GM10266 (cell line): Measurements from ENCODE around the gene FGF22.
A peak's percentile ranks its signal among the peaks of the same experiment; 100 is the strongest.

Experiments used
- DNase-seq: peaks from one replicate; pipeline ENCODE4 v3.0.0; 2012; ENCODE audit errors: extremely low spot score
- TF ChIP-seq, protein P1 (sequence below): IDR thresholded peaks from 2 replicates; pipeline ENCODE4 v1.5.1; 2012; ENCODE audit warnings: mild to moderate bottlenecking, low read depth; ENCODE audit not compliant: control insufficient read depth, insufficient read depth; ENCODE audit errors: missing control alignments

The FGF22 gene

DNA sequence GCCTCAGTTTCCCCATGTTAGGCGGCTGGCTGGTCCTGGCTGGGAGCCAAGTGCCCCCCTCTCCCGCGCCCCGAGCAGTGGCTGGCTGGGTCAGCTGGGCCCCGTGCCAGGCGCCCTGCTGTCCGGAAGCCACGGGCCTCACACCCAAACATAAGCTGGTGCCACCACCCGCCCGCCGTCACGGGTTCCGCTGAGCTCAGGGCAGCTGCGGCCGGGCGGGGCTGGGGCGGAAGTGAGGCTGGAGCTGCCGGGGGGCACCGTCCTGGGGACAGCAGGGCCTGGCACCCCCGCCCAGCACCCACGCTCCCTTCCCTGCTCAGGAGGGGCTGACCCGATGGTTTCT lies 30.7 kb upstream of the FGF22 start:
- DNase-seq = no peak
- TF ChIP-seq, protein P1, sequence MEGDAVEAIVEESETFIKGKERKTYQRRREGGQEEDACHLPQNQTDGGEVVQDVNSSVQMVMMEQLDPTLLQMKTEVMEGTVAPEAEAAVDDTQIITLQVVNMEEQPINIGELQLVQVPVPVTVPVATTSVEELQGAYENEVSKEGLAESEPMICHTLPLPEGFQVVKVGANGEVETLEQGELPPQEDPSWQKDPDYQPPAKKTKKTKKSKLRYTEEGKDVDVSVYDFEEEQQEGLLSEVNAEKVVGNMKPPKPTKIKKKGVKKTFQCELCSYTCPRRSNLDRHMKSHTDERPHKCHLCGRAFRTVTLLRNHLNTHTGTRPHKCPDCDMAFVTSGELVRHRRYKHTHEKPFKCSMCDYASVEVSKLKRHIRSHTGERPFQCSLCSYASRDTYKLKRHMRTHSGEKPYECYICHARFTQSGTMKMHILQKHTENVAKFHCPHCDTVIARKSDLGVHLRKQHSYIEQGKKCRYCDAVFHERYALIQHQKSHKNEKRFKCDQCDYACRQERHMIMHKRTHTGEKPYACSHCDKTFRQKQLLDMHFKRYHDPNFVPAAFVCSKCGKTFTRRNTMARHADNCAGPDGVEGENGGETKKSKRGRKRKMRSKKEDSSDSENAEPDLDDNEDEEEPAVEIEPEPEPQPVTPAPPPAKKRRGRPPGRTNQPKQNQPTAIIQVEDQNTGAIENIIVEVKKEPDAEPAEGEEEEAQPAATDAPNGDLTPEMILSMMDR = no peak

DNA sequence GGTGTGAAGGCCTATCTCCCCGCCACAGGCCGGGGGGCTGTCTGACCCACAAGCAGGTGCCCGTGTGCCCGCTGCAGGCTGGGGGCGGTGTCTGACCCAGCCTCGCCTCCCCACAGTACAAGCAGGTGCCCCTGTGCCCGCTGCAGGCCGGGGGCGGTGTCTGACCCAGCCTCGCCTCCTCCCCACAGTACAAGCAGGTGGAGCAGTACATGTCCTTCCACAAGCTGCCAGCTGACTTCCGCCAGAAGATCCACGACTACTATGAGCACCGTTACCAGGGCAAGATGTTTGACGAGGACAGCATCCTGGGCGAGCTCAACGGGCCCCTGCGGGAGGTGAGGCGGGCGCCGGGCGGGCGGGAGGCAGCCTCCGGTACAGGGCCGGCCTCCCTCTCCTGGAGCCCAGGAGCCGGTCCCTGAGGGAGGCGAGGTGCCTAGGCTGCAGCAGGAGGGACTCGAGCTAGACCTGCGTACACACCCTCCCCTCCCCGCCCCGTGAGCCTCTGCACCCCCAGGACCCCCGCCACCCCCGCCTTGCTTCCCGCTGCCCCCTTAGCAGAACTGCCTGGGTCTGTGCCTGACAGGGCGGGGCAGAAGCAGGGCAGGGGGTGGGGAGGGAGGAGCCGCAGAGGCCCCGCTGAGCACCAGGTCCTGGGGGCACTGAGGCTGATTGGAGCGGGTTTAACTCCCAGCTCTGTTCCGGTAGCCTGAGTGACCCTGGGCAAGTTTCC lies 29.4 kb upstream of the FGF22 start:
- TF ChIP-seq, protein P1 = no peak
- DNase-seq = no peak

DNA sequence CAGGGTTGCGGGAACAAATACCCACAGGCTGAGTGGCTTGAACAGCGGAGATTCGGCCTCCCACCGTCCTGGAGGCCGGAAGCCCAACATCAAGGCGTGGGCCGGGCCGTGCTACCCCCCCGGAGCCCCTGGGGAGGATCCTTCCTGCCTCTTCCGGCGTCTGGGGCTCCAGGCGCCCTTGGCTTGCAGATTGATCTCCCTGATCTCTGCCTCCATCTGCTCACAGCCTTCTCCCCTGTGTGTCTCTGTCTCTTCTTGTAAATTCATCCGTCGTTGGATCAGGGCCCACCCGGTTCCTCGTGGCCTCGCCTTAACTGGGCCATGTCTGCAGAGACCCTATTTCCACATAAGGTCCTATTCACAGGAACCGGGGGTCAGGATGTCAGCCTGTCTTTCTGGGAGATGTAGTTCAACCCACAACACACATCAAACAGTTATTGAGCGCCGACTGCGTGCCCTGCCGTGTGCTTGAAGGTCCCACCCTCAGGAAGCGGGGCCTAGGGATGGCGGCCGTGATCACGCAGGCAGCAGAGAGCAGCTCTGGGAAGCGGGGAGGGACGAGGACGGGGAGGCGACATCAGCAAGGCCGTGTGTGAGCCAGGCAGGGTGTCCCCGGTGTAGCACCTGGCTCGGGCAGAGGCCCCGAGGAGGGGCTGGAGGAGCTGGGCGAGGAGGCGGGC lies 28.7 kb upstream of the FGF22 start:
- peak; percentile 81 for DNase-seq

DNA sequence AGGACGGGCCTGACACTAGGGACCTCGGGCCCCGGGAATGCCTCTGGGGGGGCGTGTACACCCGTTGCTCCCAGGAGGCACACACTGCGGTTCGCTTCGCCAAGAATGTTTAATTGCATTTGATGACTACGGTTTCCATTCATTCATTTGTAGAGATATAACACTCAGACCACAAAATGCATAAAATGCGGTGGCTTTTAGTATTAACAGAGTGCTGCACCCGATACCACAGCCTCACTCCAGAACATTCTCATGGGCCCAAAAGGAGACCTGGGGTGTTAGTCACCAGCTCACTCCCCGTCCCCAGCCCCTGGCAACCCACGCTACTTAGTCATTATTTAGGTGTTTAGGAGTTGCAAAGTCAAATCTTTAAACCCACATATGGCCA lies 28.2 kb upstream of the FGF22 start:
- DNase-seq = no peak
- TF ChIP-seq, protein P1 = no peak

More for the DNA sequence above, 28.7 kb upstream of the FGF22 start:
- TF ChIP-seq, protein P1 = no peak

DNA sequence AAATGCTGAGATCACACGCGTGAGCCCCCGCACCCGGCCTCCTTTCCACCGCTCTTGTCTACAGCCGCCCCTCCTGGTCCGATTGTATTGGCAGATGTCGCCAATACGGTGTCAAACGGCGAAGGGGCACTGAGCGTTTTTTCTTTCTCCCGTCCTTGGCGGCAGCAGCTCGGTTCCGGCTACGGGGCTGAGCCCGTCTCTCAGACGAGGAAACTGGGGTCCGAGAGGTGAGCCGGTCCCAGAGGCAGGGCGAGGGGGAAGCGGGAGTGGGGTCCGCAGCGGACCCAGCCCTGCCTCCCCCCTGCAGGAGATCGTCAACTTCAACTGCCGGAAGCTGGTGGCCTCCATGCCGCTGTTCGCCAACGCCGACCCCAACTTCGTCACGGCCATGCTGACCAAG lies 26.7 kb upstream of the FGF22 start:
- no peak for DNase-seq
- TF ChIP-seq, protein P1 = no peak

DNA sequence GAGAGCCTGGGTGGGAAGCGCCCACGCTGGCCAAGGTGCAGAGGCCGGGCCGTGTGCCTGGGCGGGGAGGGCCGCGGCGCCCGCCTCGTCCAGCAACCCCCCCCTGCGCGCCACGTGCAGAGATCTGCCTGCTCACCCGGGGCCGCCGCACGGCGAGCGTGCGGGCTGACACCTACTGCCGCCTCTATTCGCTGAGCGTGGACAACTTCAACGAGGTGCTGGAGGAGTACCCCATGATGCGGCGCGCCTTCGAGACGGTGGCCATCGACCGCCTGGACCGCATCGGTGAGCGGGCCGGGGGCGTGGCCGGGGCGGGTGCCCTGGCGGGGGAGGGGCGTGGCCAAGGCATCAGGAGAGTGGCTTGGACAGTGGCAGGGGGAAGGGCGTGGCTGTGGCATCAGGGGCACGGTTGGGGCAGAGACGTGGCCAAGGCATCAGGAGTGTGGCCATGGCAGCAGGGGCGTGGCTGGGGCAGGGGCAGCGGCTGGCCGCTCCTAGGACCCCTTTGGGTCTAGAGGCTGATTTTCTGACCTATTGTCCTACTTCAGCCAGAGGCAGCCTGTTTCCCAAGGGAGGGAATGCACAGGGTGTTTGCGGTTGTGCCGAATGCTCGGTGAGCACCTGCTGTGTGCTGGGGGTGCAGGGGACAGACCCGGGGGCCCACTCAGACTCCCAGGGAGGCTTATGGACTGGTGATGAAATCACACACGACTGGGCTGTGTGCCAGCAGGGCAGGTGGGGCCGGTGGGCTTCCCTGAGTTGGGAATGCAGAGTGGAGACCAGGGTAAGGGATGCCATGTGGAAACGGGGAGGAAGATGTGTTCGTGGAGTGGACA lies 25.7 kb upstream of the FGF22 start:
- no peak for DNase-seq
- TF ChIP-seq, protein P1 = no peak
